ENCODE measurements around the gene USP5.

The USP5 gene, protein sequence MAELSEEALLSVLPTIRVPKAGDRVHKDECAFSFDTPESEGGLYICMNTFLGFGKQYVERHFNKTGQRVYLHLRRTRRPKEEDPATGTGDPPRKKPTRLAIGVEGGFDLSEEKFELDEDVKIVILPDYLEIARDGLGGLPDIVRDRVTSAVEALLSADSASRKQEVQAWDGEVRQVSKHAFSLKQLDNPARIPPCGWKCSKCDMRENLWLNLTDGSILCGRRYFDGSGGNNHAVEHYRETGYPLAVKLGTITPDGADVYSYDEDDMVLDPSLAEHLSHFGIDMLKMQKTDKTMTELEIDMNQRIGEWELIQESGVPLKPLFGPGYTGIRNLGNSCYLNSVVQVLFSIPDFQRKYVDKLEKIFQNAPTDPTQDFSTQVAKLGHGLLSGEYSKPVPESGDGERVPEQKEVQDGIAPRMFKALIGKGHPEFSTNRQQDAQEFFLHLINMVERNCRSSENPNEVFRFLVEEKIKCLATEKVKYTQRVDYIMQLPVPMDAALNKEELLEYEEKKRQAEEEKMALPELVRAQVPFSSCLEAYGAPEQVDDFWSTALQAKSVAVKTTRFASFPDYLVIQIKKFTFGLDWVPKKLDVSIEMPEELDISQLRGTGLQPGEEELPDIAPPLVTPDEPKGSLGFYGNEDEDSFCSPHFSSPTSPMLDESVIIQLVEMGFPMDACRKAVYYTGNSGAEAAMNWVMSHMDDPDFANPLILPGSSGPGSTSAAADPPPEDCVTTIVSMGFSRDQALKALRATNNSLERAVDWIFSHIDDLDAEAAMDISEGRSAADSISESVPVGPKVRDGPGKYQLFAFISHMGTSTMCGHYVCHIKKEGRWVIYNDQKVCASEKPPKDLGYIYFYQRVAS

DNA sequence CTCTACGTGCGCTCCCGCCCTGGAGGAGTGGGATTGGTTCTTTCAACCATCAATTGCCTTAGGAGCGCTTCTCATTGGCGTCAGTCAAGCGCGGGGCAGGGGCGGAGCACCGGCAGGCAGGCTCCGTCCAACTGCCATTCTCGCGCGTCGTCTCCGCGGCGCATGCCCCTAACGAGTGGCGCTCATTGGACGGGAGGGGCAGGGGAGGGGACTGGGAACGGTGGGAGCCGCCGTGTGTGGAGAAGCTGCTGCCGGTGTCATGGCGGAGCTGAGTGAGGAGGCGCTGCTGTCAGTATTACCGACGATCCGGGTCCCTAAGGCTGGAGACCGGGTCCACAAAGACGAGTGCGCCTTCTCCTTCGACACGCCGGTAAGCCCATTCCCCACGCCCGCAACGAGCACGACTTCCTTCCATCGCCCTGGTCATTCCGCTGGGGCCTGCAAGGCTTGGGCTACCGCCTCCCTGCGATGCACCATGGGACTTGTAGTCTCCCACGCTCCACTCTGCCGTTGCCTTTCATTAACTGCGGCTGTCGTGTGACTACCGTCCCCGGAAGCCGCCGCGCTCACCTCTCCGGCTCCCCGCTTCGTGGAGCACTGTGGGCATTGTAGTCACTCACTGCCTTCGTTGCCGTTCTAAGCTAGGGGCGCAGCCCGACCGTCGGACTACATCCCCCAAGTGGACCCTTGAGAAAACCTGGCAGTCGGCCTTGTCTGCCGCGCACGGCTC lies at the start of gene USP5:
USP5 (plus strand) TSS at position 230 of the 730 bp plus-strand sequence; CDS start at position 260, 30 bp downstream.
- peak; percentile 100 for DNase-seq (ENCODE audit: low spot score)

DNA sequence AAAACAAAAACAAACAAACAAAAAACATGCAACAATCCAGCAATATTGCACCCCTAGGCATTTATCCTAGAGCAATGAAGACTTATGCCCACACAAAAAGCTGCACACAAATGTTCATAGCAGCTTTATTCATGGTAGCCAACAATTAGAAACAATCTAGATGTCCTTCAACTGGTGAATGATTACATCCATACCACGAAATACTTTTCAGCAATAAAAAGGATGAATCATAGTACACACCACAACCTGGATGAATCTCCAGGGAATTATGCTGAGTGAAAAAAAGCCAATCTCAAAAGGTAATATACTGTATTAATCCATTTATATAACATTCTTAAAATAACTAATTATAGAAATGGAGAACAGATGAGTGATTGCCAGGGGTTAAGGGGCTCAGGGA lies 44.8 kb upstream of the USP5 start:
- DNase-seq (ENCODE audit: low spot score), result no peak

DNA sequence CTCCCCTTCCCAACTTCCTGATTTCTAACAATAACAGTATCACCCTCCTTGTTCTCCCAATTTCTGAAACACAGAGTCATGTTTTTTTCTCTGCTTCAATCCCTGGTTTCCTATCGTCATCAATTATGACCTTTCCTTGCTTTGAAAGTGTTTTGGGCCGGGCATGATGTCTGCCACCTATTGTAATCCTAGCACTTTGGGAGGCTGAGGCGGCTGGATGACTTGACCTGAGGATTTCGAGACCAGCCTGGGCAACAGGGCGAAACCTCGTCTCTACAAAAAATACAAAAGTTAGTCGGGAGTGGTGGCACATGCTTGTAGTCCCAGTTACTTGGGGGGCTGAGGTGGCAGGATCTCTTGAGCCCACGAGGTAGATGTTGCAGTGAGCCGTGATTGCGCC lies 42.9 kb upstream of the USP5 start:
- DNase-seq (ENCODE audit: low spot score), result no peak

DNA sequence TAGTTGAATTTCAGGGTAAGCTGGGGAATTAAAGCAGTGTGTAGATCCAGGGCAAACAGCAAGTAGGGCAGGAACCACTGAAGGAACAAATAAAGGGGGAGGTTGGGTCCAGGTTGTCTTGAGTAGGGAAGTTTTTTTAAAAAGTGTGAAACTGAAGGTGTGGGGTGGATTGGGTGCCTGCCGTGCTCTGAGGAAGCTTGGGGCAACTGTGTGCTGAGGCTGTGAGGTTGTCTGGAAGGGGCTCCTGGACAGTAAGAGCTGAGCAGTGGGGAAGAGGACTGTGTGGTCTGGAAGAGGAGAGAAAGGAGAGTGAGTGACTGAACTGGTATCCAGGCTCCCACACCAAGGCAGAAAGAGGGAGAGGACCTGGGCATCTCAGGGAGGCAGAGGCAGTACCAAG lies 41.2 kb upstream of the USP5 start:
- DNase-seq (ENCODE audit: low spot score), result no peak

DNA sequence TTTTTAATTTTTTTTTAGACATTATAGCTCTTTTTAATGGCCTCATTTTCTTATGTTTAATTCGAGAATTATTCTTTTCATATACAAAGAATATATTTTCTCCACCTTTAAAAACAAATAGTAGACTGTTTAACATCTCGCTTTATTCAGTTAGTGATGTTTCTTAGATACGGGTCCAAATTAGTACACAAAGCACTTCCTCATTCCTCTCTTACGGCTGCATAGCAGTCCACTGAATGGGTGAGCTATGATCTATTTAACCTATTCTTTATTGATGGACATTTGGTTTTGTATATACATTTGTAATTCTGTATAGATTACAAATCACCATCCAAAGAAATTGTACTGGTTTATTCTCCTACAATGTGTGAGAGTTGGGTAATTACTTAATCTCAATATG lies 38.6 kb upstream of the USP5 start:
- DNase-seq (ENCODE audit: low spot score), result no peak

DNA sequence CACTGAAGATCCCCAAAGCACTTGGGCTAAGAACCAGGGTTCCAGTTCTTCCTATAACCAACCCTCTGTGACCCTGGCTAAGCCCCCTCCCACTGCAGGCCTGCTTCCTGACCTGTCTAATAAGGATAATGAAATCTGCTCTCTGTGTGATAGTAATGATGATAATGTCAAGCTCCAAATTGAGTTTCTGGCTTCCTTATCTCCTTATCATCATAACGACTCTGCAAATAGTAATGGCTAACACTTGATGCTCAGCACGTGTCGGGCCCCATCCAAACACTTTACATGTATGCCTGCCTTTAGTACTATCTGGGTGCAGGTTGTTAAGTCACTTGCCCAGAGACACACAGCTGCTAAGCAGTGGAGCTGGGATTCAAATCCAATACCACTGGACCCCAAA lies 35.4 kb upstream of the USP5 start:
- DNase-seq (ENCODE audit: low spot score), result no peak

DNA sequence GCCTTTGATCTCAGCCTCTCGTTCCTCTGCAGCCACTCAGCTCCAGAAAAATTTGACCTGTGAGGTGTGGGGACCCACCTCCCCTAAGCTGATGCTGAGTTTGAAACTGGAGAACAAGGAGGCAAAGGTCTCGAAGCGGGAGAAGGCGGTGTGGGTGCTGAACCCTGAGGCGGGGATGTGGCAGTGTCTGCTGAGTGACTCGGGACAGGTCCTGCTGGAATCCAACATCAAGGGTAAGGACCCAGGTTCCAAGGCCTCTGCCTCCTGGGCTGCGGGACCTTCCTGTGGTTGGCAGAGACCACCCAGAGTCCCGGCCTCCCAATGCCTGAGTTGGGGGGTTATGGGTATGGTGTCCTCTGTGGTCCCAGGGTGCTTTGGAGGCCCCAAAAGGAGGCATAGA lies 34.9 kb upstream of the USP5 start:
- no peak for DNase-seq (ENCODE audit: low spot score)

DNA sequence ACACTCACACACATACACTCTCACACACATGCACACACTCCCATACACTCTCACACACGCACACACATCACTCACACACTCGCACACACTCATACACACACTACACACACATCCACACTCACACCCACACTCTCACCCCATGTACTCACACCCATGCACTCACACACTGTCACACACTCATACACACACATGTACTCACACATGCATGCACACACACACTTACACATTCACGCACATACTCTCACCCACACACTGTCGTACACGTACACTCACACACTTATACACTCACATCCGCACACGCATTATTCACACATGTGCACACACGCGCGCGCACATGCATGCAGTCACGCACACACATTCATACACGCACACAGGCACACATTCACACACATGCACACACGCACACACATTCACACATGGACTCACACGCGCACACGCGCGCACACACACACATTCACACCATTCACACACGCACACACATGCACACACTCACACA lies 34.2 kb upstream of the USP5 start:
- DNase-seq (ENCODE audit: low spot score), result no peak

DNA sequence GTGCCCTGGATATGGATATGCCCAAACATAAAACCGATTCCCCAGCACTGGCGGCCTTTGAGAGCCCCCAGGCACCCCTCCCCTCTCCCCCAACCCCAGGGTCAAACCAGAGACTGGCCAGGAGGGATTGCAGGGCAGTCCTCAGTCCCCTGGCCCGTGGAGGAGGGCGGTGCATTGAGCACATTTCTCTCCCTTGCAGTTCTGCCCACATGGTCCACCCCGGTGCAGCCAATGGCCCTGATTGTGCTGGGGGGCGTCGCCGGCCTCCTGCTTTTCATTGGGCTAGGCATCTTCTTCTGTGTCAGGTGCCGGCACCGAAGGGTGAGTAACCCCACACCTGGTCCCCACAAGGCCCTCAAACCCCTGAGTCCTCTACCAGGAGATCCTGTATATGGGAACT lies 33.7 kb upstream of the USP5 start:
- no peak for DNase-seq (ENCODE audit: low spot score)

DNA sequence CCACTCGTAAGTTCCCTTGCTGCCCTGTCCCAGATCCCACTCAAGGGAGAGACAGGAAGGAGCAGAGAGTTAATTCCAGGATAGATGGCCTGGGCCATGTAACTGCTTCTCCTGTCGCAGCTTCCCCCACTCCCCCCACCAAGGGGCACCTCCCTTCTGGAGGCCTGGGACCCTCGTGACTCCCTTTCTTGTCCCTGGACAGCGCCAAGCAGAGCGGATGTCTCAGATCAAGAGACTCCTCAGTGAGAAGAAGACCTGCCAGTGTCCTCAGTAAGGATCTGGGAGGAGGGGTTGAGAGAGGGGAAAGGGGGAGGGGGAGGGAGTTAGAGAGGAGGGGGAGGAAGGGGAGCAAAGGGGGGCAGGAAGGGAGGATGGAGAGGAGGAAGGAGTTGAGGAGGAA lies 33.3 kb upstream of the USP5 start:
- DNase-seq (ENCODE audit: low spot score), result no peak

DNA sequence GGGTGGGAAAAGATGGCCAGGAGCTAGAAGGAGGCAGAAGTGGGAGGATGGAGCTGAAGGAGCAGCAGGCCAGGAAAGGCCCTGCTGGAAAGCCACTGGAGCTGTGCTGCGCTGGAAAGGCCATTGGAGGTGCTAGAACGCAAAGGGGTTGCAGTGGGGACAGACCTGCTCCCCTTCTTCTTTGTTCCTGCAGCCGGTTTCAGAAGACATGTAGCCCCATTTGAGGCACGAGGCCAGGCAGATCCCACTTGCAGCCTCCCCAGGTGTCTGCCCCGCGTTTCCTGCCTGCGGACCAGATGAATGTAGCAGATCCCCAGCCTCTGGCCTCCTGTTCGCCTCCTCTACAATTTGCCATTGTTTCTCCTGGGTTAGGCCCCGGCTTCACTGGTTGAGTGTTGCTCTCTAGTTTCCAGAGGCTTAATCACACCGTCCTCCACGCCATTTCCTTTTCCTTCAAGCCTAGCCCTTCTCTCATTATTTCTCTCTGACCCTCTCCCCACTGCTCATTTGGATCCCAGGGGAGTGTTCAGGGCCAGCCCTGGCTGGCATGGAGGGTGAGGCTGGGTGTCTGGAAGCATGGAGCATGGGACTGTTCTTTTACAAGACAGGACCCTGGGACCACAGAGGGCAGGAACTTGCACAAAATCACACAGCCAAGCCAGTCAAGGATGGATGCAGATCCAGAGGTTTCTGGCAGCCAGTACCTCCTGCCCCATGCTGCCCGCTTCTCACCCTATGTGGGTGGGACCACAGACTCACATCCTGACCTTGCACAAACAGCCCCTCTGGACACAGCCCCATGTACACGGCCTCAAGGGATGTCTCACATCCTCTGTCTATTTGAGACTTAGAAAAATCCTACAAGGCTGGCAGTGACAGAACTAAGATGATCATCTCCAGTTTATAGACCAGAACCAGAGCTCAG lies 32.6 kb upstream of the USP5 start:
- no peak for DNase-seq (ENCODE audit: low spot score)

DNA sequence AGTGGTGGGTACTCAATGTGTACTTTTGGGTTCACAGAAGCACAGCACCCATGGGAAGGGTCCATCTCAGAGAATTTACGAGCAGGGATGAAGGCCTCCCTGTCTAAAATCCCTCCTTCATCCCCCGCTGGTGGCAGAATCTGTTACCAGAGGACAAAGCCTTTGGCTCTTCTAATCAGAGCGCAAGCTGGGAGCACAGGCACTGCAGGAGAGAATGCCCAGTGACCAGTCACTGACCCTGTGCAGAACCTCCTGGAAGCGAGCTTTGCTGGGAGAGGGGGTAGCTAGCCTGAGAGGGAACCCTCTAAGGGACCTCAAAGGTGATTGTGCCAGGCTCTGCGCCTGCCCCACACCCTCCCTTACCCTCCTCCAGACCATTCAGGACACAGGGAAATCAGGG lies 31.8 kb upstream of the USP5 start:
- DNase-seq (ENCODE audit: low spot score), result no peak

DNA sequence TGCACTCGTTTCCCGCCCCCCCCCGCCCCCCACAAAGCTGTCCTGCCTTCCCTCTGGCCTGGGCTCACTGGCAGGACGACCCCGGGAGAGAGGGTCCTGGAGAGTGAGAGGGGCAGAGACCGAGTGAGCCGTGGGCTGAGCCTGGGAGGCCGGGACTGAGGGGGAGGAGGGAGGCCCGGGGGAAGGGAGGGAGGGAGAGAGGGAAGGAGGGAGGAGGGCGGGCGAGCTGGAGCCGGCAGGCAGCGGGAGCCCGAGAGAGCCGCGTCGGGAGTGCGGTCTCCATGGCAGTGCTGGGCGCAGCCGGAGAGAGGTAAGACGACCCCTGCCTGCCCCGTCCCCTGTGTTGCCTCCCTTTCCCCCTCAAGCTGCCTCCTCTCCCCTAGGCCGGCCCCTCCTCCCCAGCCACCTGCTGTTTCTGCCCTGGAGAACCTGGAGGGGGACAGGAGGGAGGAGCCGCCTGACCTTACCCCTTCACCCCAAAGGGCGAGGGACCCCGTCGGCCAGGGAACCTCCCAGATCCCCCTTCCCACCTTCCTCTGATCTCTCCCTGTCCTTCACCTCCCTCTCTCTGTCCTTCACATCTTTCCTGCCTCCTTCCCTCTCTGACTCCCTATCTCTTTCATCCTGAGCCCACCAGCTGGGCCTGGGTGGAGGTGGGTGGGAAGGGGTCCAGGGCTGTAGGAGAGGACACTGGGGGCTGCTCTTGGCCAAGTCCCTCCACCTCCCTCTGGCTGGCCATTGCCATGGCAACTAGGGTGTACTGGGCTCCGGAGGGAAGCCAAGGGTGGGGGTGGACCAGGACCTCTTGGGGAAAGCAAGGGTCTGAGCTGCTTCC lies 30.1 kb upstream of the USP5 start, which contains the start of gene GPR162:
GPR162 (plus strand) TSS at position 231 of the 835 bp plus-strand sequence. CDS start 2,078 bp downstream, outside the sequence.
- no peak for DNase-seq (ENCODE audit: low spot score)

DNA sequence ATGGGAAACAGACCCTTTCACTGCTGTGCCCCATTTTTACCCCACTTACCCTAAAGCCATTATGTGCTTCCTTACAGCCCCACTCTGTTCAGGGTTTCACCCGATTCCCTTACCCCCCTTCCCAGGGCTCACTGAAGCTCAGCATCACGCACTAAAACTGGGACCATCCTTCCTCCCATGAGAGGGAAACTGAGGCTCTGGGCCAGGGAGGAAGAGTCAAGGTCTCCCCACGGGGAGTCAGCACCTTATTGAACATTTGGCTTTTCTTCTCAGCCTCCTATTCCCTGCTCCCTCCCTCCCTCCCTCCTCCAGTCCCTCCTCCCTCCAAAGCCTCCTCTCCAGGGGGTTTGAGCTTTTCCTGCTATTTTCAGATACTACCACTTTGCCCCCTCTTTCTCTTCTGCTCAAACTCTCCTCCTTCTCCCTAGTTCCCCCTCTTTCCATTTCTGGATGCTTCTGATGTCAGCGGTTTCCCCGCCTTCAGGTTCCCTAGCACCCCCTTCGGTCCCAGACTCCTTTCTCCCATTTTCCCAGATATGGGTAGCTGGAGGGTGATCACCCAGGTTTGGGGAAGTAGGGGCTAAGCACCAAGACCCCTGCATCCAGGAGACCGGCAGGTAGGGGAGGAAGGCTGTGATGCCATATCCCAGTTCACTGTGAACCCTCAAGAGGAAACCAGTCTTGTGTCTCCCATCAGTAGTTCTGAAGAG lies 29.4 kb upstream of the USP5 start:
- DNase-seq (ENCODE audit: low spot score), result no peak

DNA sequence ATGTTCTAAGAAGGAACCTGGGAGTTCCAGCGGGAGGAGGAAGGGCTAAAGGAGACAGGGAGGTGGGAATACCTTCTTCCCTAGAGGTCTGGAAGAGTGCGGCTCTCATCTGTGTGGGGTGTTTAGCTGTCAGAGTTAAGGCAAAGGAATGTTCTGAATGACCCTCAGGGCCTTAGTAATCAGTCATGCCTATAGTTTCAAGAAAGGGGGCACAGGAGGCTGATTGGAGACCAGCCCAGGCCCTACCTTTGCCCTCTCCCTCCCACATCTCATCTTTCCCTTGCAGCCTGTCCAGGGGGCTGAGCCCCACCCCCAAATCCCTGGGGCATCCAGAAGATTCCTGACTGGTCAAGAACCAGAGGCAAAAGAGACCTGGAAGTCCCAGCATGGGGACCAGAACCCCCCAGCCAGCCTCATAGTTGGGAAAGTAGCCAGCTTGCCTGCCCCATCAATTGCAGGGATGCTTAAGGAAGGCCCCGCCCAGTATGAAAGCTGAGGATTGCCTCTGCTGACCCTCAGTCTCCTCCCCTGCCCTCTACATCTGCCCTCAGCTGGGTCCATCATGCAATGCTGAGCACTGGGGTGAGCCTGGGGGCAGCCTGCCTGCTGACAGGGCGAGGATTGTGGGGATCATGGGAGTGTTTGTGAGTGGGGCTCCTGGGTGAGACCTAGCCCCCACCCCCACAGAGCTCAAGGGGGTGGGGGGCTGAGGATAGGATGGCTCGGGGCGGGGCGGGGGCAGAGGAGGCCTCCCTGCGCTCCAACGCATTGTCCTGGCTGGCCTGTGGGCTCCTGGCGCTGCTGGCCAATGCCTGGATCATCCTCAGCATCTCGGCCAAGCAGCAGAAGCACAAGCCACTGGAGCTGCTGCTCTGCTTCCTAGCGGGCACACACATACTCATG lies 28.5 kb upstream of the USP5 start:
- DNase-seq (ENCODE audit: low spot score), result no peak

DNA sequence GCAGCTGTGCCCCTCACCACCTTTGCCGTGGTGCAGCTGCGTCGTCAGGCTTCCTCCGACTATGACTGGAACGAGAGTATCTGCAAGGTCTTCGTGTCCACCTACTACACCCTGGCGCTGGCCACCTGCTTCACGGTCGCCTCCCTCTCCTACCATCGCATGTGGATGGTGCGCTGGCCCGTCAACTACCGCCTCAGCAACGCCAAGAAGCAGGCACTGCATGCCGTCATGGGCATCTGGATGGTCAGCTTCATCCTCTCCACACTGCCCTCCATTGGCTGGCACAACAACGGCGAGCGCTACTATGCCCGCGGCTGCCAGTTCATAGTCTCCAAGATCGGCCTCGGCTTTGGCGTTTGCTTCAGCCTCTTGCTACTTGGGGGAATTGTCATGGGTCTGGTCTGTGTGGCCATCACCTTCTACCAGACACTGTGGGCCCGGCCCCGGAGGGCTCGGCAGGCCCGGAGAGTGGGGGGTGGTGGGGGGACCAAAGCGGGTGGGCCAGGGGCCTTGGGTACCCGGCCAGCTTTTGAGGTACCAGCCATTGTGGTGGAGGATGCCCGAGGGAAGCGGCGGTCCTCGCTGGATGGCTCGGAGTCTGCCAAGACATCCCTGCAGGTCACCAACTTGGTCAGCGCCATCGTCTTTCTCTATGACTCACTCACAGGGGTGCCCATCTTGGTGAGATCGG lies 27.7 kb upstream of the USP5 start:
- no peak for DNase-seq (ENCODE audit: low spot score)

DNA sequence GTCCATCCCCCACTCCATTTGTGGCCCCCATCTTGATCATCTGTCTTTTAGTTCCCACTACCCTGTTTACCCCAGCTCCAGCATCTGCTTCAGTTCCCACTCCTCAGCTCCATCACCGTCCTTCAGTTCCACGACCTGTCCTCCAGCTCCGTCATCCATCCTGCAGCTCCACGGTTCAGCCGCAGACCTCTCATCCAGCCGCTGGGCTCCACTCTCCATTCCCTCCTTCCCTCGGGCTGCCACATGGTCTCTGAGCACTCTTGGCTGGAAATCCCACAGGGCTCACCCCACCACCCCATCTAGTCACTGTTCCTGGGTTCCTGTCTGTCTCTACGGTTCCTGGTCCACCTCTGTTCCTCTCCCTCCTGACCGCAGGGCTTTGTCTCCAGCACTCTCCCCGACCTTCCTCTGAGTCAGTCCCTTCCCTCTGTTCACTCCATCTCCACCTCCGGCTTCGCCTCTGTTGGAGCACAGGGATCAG lies 27.0 kb upstream of the USP5 start:
- DNase-seq (ENCODE audit: low spot score), result no peak

All from NAMALWA (cell line).